Stimulated activated CD4-positive, alpha-beta T cell treated with anti-CD3 and anti-CD28 coated beads, Interleukin-12 subunit alpha, Interleukin-12 subunit beta, amount 100 ng/mL, for 48 hours (primary cell): Measurements from ENCODE around the gene CMIP.
"Not testable (repeated sequence)": the region's sequence is repeated elsewhere in the genome, so short reads cannot be mapped to it uniquely, and the experiment has no call there.

Experiments
- DNase-seq, 3 donors: peaks; one replicate each; pipeline ENCODE4 v3.0.0-alpha.2; 2020; ENCODE audit warnings: low read depth in 2 of 3, low spot score in 1 of 3

The CMIP gene

GRCh38 chr16:81444448-81445121 is at the start of gene CMIP:
CMIP (plus strand) TSS chr16:81444808.
- DNase-seq = peak; percentile 50 to 80 (median 67)

DNA sequence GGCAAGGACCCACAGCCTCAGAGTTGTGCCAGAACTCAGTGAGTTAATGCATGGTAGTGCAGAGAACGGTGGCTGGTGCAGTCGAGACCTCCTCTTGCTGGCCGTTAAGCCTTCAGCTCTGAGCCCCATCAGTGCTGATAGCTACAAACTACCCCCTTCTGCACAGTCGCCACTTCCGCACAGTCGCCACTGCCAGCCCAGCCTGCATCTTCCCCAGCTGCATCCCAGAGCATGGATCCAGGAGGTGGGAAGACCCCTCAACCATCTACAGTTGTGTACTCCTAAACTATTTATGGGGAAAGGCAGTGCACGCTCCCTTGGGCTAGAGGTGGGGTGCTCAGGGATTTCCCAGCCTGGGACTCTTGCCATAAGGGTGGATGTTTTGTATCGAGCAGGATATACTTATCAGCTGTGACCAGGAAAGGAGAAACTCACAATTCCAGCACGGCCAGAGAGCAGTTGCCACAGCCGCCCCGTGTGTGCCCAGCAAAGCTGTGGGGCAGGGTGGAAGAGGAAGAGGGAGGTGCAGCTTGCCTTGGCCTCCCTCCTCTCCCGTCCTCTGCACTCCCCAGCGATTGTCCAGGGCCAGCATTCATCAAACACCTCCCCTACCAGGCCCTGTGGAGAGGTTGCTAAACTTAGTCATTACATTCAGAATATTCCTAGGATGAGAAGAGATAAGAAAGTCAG is 49.5 kb upstream of the CMIP start:
- DNase-seq = no peak

- DNase-seq = no peak
Measured at GRCh38 chr16:81397058-81397878, 47.3 kb upstream of the CMIP start.

GRCh38 chr16:81397879-81398520 is 46.6 kb upstream of the CMIP start:
- no peak for DNase-seq

DNA sequence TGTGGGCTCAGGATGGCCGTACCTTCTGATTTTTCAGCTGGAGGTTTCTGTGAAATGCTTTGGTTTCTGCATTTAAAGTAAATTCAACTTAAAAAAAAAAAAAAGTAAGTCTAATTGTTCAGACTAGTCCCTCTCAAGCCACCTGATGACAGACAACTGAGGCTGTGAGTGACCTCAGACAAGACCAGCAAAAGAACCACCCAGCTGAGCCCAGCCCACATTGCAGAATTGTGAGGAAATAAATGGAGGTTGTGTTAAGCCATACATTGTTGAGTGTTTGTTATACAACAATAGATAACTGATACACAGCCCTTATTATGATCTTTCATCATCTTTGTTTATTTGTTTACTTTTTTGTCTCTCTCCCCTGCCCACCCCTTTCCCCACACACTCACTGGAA is 44.7 kb upstream of the CMIP start:
- no peak for DNase-seq

- no peak for DNase-seq
Measured at GRCh38 chr16:81401035-81401950, 43.3 kb upstream of the CMIP start.

DNA sequence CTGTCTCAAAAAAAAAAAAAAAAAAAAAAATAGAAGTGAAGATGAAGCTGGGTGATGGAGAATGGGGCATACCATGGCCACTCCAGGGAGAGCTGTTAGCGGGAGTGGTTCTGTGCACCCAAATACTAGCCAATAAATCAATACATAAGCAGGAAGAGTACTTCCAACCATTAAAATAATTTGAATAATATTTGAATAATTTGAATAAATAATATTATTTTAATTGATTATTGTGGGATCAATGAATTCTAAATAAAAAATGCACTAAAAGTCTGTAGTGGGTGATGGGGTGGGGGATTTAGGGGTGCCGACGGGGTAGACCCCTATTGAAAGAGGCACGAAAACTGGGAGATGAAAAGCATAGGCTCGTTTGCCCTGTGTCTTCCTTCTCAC is 41.4 kb upstream of the CMIP start:
- no peak for DNase-seq

DNA sequence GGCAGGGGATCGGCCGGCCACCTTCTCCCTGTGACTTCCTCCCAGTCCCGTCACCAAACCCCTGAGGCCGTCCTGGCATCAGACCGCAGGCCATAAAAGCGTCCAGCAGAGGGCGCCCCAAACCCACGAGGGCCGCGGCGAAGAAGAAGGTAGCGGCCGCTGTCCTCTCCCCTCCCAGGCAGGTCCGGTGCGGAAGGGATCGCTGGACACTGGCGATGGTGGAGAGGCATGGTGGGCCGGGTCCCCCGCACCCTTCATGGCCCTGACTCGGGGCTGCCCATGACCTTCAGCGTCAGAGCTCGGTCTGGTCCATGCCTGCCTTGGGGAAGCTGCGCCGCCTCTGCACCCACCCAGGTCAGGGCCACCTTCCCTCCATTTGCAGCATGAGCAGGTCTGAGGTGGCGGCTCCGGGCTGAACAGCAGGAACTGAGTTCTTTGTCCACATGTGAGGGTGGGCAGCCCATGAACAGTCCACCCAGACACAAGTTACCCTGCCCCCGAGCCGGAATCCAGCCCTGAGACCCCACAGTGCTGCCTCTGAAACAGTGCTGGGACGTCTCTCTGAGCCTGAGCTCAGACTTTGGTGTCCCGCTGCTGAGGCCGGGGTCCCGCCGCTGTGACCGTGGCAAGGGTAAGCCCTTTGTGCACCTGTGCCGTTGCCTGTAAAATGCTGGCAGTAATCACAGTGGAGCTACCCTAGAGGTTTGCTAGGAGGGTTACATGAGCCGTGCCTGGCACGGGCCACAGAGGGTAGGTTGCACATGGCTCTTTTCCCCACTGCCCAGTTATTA is 40.8 kb upstream of the CMIP start:
- DNase-seq = peak; percentile 65 to 88 (median 77)

- not testable (repeated sequence) for DNase-seq
Measured at GRCh38 chr16:81405002-81405401, 39.6 kb upstream of the CMIP start.

GRCh38 chr16:81405702-81406113 is 38.9 kb upstream of the CMIP start:
- DNase-seq = no peak

GRCh38 chr16:81408409-81408950 is 36.1 kb upstream of the CMIP start:
- no peak for DNase-seq

GRCh38 chr16:81409016-81409556 is 35.5 kb upstream of the CMIP start:
- DNase-seq = no peak

DNA sequence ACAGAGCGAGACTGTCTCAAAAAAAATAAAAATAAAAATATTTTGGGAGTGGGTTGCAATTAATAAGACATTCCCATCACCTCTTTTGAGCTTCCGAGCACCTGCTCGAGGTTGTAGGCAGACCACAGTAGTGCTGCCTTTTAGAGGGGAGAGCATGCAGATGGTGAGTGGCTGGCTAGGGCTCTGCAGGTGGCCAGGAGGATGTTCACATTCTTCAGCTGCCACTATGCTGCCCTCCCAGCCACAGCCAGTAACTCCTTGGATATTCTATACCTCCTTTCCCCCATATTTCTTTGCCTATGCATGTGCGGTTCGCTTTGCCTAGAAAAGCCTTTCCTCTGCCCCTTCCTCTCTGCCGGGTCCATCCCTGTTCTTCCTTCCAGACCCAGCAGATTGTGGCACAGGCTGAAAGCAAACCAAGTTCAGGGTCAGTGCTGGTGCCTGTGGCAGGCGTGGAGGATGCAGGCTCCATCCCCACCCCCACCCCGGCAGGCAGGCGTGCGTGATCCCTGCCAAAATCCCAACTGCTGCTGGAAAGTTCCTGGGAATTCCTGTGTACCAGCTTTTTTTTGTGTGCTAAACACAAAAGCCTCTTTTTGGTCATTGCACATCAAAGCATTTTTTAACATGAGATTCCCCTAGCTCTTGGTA is 33.8 kb upstream of the CMIP start:
- DNase-seq = no peak

DNA sequence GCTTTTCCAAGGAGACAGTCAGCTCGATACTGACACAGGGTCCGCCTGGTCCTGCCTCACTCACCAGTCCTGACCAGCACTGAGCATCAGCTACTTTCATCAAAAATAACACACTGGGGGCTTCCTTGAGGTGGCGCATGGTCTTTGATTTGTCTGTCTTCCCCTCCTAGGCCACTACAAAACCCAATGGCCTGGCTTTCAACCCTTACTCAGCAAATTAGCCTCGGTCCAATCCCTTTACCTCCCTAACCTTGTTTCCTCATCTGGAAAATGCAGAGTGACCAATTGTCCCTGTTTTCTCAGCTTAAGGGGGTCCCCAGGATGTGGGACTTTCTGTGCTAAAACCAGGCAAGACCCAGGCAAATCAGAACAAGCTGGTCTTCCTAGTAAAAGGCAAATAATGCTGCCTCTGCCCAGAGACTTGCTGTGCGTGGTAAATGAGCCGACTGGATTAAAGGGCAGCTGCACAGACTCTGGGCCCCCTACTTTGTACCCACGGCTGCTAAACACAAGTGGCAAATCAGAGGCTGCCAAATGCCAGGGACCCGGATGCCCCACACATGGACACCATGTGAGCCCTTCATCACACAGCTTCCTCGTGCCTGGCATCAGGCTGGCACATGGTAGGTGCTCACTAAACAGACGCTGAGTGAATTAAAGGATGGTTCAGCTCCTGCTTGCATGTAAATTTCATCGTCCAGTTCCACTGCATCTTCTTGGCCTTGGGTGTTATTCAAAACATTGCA is 31.2 kb upstream of the CMIP start:
- DNase-seq = no peak

DNA sequence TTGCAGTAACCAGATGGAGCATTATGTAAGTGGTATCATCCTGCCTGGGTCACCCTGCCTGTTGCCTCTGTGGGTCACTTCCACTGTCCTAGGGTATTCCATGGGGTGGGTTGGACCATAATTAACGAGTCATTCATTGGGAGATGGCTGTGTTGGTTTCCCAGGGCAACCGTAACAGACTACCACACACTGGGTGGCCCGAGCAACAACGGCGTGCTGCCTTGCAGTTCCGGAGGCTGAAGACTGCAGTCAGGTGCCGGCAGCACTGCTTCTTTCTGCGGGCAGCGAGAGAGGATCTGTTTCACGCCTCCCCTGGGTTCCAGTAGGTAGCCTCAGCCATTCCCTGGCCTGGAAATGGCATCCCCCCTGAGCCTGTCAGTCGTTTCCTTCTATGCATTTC is 28.9 kb upstream of the CMIP start:
- DNase-seq = no peak

DNA sequence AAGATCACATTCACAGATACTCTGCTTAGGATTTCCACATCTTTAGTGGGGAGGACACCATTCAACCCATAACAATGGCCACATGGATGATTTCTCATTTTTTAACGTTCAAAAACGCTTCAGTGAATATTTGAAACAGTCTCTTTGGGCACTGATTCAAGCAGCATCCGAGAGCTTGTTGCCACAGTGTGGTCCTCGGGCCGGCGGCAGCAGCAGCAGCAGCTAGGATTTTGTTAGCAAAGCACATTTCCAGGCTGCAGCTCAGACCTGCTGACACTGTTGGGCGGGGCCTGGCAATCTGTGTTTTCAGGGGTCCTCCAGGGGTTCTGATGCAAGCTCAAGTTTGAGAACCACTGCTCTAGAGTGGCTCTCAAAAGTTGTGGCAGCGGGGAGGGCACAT is 27.9 kb upstream of the CMIP start:
- no peak for DNase-seq

DNA sequence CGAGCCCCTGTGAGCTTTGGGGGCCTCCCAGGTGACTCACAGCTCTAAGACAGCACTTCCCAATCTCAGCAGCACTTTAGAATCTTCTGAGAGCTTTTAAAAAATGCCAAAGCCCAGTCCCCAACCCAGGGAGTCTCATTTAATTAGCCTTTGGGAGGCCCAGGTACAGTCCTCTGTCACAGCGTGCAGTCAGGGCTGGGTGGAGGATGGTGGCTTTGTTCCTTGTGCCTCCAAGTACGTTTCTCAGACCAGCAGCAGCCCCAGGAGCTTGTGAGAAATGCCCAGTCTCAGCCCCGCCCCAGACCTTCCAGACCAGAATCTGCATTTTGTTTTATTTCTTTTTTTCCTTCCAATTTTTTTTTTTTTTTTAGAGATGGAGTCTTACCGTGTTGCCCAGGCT is 27.4 kb upstream of the CMIP start:
- no peak for DNase-seq

GRCh38 chr16:81419806-81420205 is 24.8 kb upstream of the CMIP start:
- DNase-seq = no peak
